Measurements from ENCODE around the gene ZNF18. TPM values are rescaled to one million over a fixed set of nuclear protein-coding genes. Genes with fewer than 3 reads are reported as not detected.

The ZNF18 gene, protein sequence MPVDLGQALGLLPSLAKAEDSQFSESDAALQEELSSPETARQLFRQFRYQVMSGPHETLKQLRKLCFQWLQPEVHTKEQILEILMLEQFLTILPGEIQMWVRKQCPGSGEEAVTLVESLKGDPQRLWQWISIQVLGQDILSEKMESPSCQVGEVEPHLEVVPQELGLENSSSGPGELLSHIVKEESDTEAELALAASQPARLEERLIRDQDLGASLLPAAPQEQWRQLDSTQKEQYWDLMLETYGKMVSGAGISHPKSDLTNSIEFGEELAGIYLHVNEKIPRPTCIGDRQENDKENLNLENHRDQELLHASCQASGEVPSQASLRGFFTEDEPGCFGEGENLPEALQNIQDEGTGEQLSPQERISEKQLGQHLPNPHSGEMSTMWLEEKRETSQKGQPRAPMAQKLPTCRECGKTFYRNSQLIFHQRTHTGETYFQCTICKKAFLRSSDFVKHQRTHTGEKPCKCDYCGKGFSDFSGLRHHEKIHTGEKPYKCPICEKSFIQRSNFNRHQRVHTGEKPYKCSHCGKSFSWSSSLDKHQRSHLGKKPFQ
- 13.9 and 15.4 TPM in 2 replicates for total RNA-seq (2014; rRNA removed; shearing (Covaris generic); ENCODE audit: low replicate concordance)

DNA sequence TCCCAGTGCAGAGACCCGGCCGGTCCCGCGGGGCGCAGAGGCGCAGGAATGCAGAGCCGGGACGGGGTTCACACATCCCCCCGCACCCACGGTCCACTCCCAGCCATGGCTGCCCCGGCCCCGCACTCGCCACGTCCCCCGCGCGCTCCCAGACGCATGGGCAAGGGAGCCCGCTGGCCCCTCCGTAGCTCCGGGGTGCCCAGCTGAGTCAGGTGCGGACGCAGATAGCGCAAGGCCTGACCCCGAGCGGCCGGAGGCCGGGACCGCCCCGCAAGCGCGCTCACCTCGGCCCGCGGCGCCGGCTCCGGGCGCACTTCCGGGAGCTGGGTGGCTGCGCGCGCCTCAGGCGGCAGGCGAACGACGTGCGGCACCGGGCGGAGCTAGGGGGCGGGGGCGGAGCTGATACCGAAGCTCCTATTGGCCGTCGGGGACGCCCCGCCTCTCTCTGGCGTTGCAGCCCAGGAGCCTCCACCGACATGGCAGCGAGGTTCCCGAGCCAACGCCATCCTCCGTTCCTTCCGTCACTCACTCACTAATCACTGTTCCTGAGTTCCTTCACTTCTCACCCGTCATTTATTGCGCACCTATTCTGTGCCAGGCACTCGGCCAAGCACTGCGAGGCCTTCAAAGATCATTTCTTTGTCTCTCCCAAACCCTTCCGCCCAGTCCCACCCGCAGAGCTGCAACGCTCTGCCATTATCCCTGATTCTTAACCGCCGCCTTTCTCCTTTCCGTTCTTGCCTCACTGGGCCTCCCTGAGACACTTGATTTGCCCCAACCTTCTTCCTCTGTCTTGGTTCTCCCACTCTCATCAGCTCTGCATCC lies at the start of gene ZNF18:
Gene ZNF18 (minus strand): TSS at position 329 of the 825 bp plus-strand sequence. CDS start 4,646 bp downstream, outside the sequence.
- peak within 1 kb of the TSS; percentile 94 for H3K4me3 ChIP-seq (ENCODE audit: low read length)
- H2AFZ ChIP-seq (ENCODE audit: low read length) = peak within 1 kb of the TSS; percentile 100
- H3K4me1 ChIP-seq (ENCODE audit: low read length) = peaks cover 14% of the 10 kb centered on the region
- H3K4me2 ChIP-seq (ENCODE audit: low read depth, low read length, poor library complexity, severe bottlenecking) = peak within 1 kb of the TSS; percentile 87
- DNase-seq = peak; percentile 98
- peak within 1 kb of the TSS; percentile 91 for H3K9ac ChIP-seq (ENCODE audit: low read length)
- H3K27me3 ChIP-seq (ENCODE audit: low read length) = no peaks in the 10 kb centered on the region
- peaks cover 23% of the 10 kb centered on the region for H3K79me2 ChIP-seq (ENCODE audit: low read length)
- peak within 1 kb of the TSS; percentile 55 for H3K27ac ChIP-seq (ENCODE audit: low read length)
- H3K9me2 ChIP-seq (replicated peaks; ENCODE audit: insufficient read depth, low read length) = peaks cover 6% of the 10 kb centered on the region; the same call in 1 of the 2 replicates
- no peaks in the 10 kb centered on the region for H3K36me3 ChIP-seq (ENCODE audit: insufficient read depth, low read length)
- H4K20me1 ChIP-seq (ENCODE audit: insufficient read depth, low read depth, low read length) = no peaks in the 10 kb centered on the region
- H3K9me3 ChIP-seq (ENCODE audit: low read length) = no peaks in the 10 kb centered on the region

DNA sequence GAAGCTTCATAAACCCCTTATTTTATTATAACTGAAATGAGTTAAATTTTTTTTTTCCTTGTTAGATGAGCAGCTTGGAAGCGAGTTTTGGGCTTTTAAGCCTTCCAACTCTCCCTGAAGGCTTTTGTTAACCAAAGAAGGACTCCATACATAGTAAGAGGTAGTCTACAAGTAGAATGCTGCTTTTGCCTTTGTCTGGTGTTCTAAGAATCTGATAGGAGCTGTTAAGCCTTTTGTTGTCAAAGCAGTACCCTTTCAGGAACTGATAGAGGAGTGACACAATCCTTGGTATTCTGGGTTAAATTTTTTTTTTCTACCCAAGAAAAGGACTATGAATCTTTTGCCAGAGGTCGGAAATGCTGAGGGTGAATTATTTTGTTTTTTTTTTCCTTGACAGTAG lies 49.5 kb upstream of the ZNF18 start:
- no peak overlapping the region for H3K27ac ChIP-seq (ENCODE audit: low read length)
- H4K20me1 ChIP-seq (ENCODE audit: insufficient read depth, low read depth, low read length) = peaks cover 73% of the 10 kb centered on the region
- no peaks in the 10 kb centered on the region for H3K9me2 ChIP-seq (replicated peaks; ENCODE audit: insufficient read depth, low read length)
- H3K4me1 ChIP-seq (ENCODE audit: low read length) = no peaks in the 10 kb centered on the region
- no peaks in the 10 kb centered on the region for H3K36me3 ChIP-seq (ENCODE audit: insufficient read depth, low read length)
- H3K4me3 ChIP-seq (ENCODE audit: low read length) = no peak overlapping the region
- no peaks in the 10 kb centered on the region for H3K27me3 ChIP-seq (ENCODE audit: low read length)
- no peak overlapping the region for H3K9ac ChIP-seq (ENCODE audit: low read length)
- no peak for DNase-seq
- no peak overlapping the region for H3K4me2 ChIP-seq (ENCODE audit: low read depth, low read length, poor library complexity, severe bottlenecking)
- no peaks in the 10 kb centered on the region for H3K9me3 ChIP-seq (ENCODE audit: low read length)
- peaks cover 65% of the 10 kb centered on the region for H3K79me2 ChIP-seq (ENCODE audit: low read length)
- no peak overlapping the region for H2AFZ ChIP-seq (ENCODE audit: low read length)

DNA sequence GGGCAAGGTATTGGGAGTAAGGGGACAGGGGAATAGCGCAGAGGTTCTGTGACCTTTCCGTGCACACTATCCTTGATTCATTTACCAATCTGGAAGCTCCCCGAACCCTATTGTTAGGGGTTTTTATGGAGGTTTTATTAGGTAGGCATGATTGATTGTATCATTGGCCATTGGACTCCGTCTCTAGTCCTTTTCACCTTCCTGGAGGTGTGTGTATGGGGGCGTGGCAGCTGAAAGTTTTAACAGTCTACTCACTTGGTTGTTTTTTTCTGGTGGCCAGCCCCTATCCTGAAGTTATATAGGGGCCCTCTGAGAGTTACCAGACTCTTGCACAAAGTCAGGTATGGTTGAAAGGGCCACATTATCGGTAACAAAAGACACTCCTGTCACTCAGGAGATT lies 46.4 kb upstream of the ZNF18 start:
- Histone ChIP-seq H3K27me3 (ENCODE audit: low read length) (no peaks in the 10 kb centered on the region), H4K20me1 (ENCODE audit: insufficient read depth, low read depth, low read length) (peaks cover 58% of the 10 kb centered on the region), H3K79me2 (ENCODE audit: low read length) (peaks cover 69% of the 10 kb centered on the region), H2AFZ (ENCODE audit: low read length) (no peak overlapping the region), H3K27ac (ENCODE audit: low read length) (no peak overlapping the region), H3K9me2 (replicated peaks; ENCODE audit: insufficient read depth, low read length) (no peaks in the 10 kb centered on the region), H3K9ac (ENCODE audit: low read length) (no peak overlapping the region), H3K4me2 (ENCODE audit: low read depth, low read length, poor library complexity, severe bottlenecking) (no peak overlapping the region), H3K9me3 (ENCODE audit: low read length) (no peaks in the 10 kb centered on the region), H3K4me3 (ENCODE audit: low read length) (no peak overlapping the region), H3K4me1 (ENCODE audit: low read length) (no peaks in the 10 kb centered on the region), H3K36me3 (ENCODE audit: insufficient read depth, low read length) (no peaks in the 10 kb centered on the region)
- DNase-seq = no peak

DNA sequence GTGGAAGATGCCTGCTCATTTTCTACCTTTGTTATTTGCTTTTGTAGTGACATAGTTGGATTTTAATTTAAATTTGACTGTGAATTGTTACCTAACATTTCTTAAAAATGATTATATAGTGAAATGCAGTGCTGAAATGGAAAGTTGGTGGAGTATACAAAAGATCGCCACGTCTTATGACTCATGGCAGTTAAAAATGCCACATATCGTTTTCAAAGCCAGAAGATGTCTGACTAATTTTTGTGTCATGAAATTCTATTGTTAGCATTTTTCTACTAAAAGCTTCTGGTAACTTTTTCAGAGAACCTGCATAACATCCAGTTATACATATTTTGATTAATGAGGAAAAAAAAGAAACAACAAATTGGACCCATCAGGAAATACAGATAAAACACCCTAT lies 44.0 kb upstream of the ZNF18 start:
- H3K9ac ChIP-seq (ENCODE audit: low read length) = no peak overlapping the region
- no peak overlapping the region for H2AFZ ChIP-seq (ENCODE audit: low read length)
- H3K4me3 ChIP-seq (ENCODE audit: low read length) = no peak overlapping the region
- no peaks in the 10 kb centered on the region for H3K9me3 ChIP-seq (ENCODE audit: low read length)
- no peaks in the 10 kb centered on the region for H3K27me3 ChIP-seq (ENCODE audit: low read length)
- no peak overlapping the region for H3K27ac ChIP-seq (ENCODE audit: low read length)
- H3K4me1 ChIP-seq (ENCODE audit: low read length) = no peaks in the 10 kb centered on the region
- no peak for DNase-seq
- H3K36me3 ChIP-seq (ENCODE audit: insufficient read depth, low read length) = no peaks in the 10 kb centered on the region
- H4K20me1 ChIP-seq (ENCODE audit: insufficient read depth, low read depth, low read length) = peaks cover 58% of the 10 kb centered on the region
- H3K4me2 ChIP-seq (ENCODE audit: low read depth, low read length, poor library complexity, severe bottlenecking) = no peak overlapping the region
- peaks cover 70% of the 10 kb centered on the region for H3K79me2 ChIP-seq (ENCODE audit: low read length)
- no peaks in the 10 kb centered on the region for H3K9me2 ChIP-seq (replicated peaks; ENCODE audit: insufficient read depth, low read length)

DNA sequence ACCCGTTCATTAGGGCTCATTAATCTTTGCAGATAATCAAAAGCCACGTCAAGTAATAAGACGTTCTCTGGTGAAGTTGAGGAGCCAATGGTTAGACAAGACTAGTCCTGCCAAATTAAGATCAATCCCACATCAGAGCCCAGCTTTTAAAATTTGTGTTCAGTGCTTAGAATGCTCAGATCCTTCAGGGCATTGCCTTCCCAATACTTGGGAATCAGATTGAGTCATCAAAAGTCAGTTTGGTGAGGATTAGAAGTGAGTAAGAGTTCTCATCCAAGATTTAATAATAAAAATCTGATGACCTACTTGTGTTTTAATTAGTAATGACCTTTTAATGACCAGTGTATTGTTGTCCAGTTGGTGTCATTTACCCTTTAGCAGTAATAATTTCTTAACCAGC lies 43.2 kb upstream of the ZNF18 start:
- no peak for DNase-seq
- Histone ChIP-seq H3K9me3 (ENCODE audit: low read length) (no peaks in the 10 kb centered on the region), H3K27ac (ENCODE audit: low read length) (no peak overlapping the region), H3K9ac (ENCODE audit: low read length) (no peak overlapping the region), H3K4me2 (ENCODE audit: low read depth, low read length, poor library complexity, severe bottlenecking) (no peak overlapping the region), H3K4me3 (ENCODE audit: low read length) (no peak overlapping the region), H3K79me2 (ENCODE audit: low read length) (peaks cover 64% of the 10 kb centered on the region), H2AFZ (ENCODE audit: low read length) (no peak overlapping the region), H3K4me1 (ENCODE audit: low read length) (no peaks in the 10 kb centered on the region), H4K20me1 (ENCODE audit: insufficient read depth, low read depth, low read length) (peaks cover 52% of the 10 kb centered on the region), H3K9me2 (replicated peaks; ENCODE audit: insufficient read depth, low read length) (no peaks in the 10 kb centered on the region), H3K27me3 (ENCODE audit: low read length) (no peaks in the 10 kb centered on the region), H3K36me3 (ENCODE audit: insufficient read depth, low read length) (no peaks in the 10 kb centered on the region)

DNA sequence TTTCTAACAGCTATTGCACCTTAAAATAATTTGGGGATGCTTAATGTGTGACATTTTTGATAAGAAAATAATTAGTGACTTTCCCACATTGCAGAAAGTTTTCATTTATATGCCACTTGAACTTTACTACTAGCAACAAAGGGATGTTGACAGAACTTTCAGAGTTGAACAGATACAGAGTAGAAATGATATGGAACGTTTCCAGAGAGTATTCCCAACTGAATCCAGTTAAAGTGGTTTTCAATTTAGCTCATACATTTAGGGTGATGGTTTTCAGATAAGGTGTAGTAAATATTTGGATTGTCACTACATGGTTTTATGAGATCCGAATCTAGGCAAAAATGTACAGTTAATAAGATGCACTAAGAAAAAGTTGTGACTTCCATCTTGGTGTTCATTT lies 40.7 kb upstream of the ZNF18 start:
- H4K20me1 ChIP-seq (ENCODE audit: insufficient read depth, low read depth, low read length) = peaks cover 52% of the 10 kb centered on the region
- no peaks in the 10 kb centered on the region for H3K36me3 ChIP-seq (ENCODE audit: insufficient read depth, low read length)
- no peaks in the 10 kb centered on the region for H3K9me3 ChIP-seq (ENCODE audit: low read length)
- peaks cover 71% of the 10 kb centered on the region for H3K79me2 ChIP-seq (ENCODE audit: low read length)
- no peak overlapping the region for H3K4me2 ChIP-seq (ENCODE audit: low read depth, low read length, poor library complexity, severe bottlenecking)
- H2AFZ ChIP-seq (ENCODE audit: low read length) = no peak overlapping the region
- no peaks in the 10 kb centered on the region for H3K27me3 ChIP-seq (ENCODE audit: low read length)
- no peaks in the 10 kb centered on the region; the same call in 1 of the 2 replicates for H3K4me1 ChIP-seq (ENCODE audit: low read length)
- H3K9me2 ChIP-seq (replicated peaks; ENCODE audit: insufficient read depth, low read length) = no peaks in the 10 kb centered on the region
- no peak for DNase-seq
- no peak overlapping the region for H3K4me3 ChIP-seq (ENCODE audit: low read length)
- H3K27ac ChIP-seq (ENCODE audit: low read length) = no peak overlapping the region
- H3K9ac ChIP-seq (ENCODE audit: low read length) = no peak overlapping the region

DNA sequence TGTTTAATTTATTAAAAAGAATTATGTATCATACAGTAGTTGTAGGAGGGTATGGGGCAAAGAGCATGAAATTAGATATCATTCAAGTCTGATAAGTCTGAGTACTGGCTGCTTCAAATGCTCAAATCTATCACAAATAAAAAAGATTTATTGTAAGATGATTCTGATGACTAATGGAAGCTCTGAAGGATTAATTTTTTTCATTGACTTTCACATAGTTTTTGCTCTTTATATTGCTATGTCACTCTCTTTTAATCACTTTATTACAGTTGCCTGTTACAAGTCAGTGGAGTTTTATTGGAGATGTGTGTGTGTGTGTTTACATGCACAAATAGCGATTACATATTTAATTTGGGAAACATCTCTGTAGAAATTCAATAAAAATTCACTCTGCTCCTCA lies 38.4 kb upstream of the ZNF18 start:
- DNase-seq = no peak
- H2AFZ ChIP-seq (ENCODE audit: low read length) = no peak overlapping the region
- no peaks in the 10 kb centered on the region for H3K36me3 ChIP-seq (ENCODE audit: insufficient read depth, low read length)
- H3K27me3 ChIP-seq (ENCODE audit: low read length) = no peaks in the 10 kb centered on the region
- peaks cover 78% of the 10 kb centered on the region for H3K79me2 ChIP-seq (ENCODE audit: low read length)
- no peak overlapping the region for H3K9ac ChIP-seq (ENCODE audit: low read length)
- H3K9me2 ChIP-seq (replicated peaks; ENCODE audit: insufficient read depth, low read length) = no peaks in the 10 kb centered on the region
- H3K27ac ChIP-seq (ENCODE audit: low read length) = no peak overlapping the region
- H4K20me1 ChIP-seq (ENCODE audit: insufficient read depth, low read depth, low read length) = peaks cover 63% of the 10 kb centered on the region
- peaks cover 10% of the 10 kb centered on the region for H3K4me1 ChIP-seq (ENCODE audit: low read length)
- no peak overlapping the region for H3K4me3 ChIP-seq (ENCODE audit: low read length)
- H3K9me3 ChIP-seq (ENCODE audit: low read length) = no peaks in the 10 kb centered on the region
- H3K4me2 ChIP-seq (ENCODE audit: low read depth, low read length, poor library complexity, severe bottlenecking) = no peak overlapping the region

DNA sequence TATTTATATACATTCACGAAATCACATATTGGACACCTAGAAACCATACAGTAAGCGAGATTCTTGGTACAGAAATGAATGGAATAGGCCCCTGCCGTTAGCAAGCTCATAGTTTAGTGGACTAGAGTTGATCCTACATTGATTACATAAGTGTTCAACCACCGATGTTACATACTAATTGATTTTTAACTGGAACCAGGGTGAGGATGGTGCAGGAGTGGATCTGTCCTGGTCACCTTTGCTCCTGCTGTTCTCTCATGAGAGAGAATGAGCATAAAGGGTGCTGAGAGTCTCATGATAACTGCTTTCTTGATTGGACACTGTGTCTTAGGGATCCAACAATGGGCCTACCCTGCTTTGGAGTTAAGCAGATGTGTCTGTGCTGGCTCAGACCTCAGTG lies 37.3 kb upstream of the ZNF18 start:
- Histone ChIP-seq H3K79me2 (ENCODE audit: low read length) (peaks cover 76% of the 10 kb centered on the region), H2AFZ (ENCODE audit: low read length) (no peak overlapping the region), H3K36me3 (ENCODE audit: insufficient read depth, low read length) (no peaks in the 10 kb centered on the region), H3K27me3 (ENCODE audit: low read length) (no peaks in the 10 kb centered on the region), H3K9me3 (ENCODE audit: low read length) (no peaks in the 10 kb centered on the region), H3K4me2 (ENCODE audit: low read depth, low read length, poor library complexity, severe bottlenecking) (no peak overlapping the region), H3K9me2 (replicated peaks; ENCODE audit: insufficient read depth, low read length) (no peaks in the 10 kb centered on the region), H3K4me3 (ENCODE audit: low read length) (no peak overlapping the region), H3K9ac (ENCODE audit: low read length) (no peak overlapping the region), H3K4me1 (ENCODE audit: low read length) (peaks cover 10% of the 10 kb centered on the region), H4K20me1 (ENCODE audit: insufficient read depth, low read depth, low read length) (peaks cover 67% of the 10 kb centered on the region), H3K27ac (ENCODE audit: low read length) (no peak overlapping the region)
- no peak for DNase-seq
